Endodermal cell (in vitro differentiated cells): ENCODE data around the gene PSEN2. TPM values are rescaled to one million over a fixed set of nuclear protein-coding genes. Genes with fewer than 3 reads are reported as not detected.

ENCODE experiments used
- DNase-seq: peaks from one replicate; pipeline ENCODE4 v3.0.0-alpha.2; 2017
- H3K27ac ChIP-seq: 2 replicates; pipeline ENCODE4 v1.5.1; 2013; ENCODE audit warnings: mild to moderate bottlenecking, low read depth, low read length, moderate library complexity
- H3K27me3 ChIP-seq: 2 replicates; pipeline ENCODE4 v1.6.1; 2013; ENCODE audit warnings: mild to moderate bottlenecking, low read length, moderate library complexity; ENCODE audit not compliant: insufficient read depth, control insufficient read depth, poor library complexity, severe bottlenecking
- H3K36me3 ChIP-seq: 2 replicates; pipeline ENCODE4 v1.7.0; 2013; ENCODE audit warnings: mild to moderate bottlenecking, low read length, moderate library complexity; ENCODE audit not compliant: control insufficient read depth, insufficient read depth
- H3K4me1 ChIP-seq: one replicate; pipeline ENCODE4 v1.7.0; 2013; ENCODE audit warnings: low read length; ENCODE audit not compliant: control insufficient read depth, insufficient read depth
- H3K4me3 ChIP-seq: 2 replicates; pipeline ENCODE4 v1.5.1; 2013; ENCODE audit warnings: mild to moderate bottlenecking, low read length, moderate library complexity
- H3K9ac ChIP-seq: 2 replicates; pipeline ENCODE4 v1.6.1; 2013; ENCODE audit warnings: mild to moderate bottlenecking, low read length, moderate library complexity; ENCODE audit not compliant: poor library complexity, severe bottlenecking; ENCODE audit errors: extremely low read depth
- H3K9me3 ChIP-seq: 2 replicates; pipeline ENCODE4 v1.6.1; 2013; ENCODE audit warnings: mild to moderate bottlenecking, low read length, moderate library complexity; ENCODE audit not compliant: control insufficient read depth
- H3K27ac Mint-ChIP-seq: 2 replicates; pipeline ENCODE4 v1.8.0; 2020; ENCODE audit warnings: mixed read lengths
- H3K27me3 Mint-ChIP-seq: 2 replicates; pipeline ENCODE4 v1.8.0; 2021; ENCODE audit warnings: mild to moderate bottlenecking, mixed read lengths; ENCODE audit not compliant: insufficient read depth
- H3K36me3 Mint-ChIP-seq: 2 replicates; pipeline ENCODE4 v1.8.0; 2020; ENCODE audit warnings: low read depth, mixed read lengths
- H3K4me1 Mint-ChIP-seq: 2 replicates; pipeline ENCODE4 v1.8.0; 2020; ENCODE audit warnings: mixed read lengths
- H3K4me3 Mint-ChIP-seq: 2 replicates; pipeline ENCODE4 v1.8.0; 2020; ENCODE audit warnings: mild to moderate bottlenecking, moderate library complexity, mixed read lengths
- H3K9me3 Mint-ChIP-seq: 2 replicates; pipeline ENCODE4 v1.8.0; 2020; ENCODE audit warnings: mild to moderate bottlenecking, mixed read lengths
- CTCF ChIP-seq: fragments of 200-600 bp; sonication (generic); conservative IDR thresholded peaks from 2 replicates; pipeline ENCODE4 v1.5.0; 2021; ENCODE audit warnings: antibody characterized with exemption, mild to moderate bottlenecking
- WGBS, 2 experiments: methylation state at CpG; one replicate each; pipeline versions ENCODE4 v1.1.5 to v1.1.7; 2013; ENCODE audit warnings: missing lambda C conversion rate in 2 of 2, mixed read lengths in 1 of 2; ENCODE audit not compliant: insufficient coverage in 1 of 2, insufficient read length in 1 of 2; 5-methylcytosine and 5-hydroxymethylcytosine counted together
- total RNA-seq, 2 donors: library from RNA; stranded (reverse); fragmentation: NEBNext Ultra II Directional in 1 of 2; extraction: Animal tissue kit (Norgen Biotek cat#: 25700) in 1 of 2; gene quantifications; 2 replicates in 1 of 2; 3 replicates in 1 of 2; pipeline ENCODE4 v1.2.1, GENCODE V29; 2021

The PSEN2 gene
- total RNA-seq, 2 donors from 2014 or later = 21.5 to 25.2 TPM

GRCh38 chr1:226919587-226919986 is 49.2 kb downstream of the PSEN2 start:
- H3K4me1 Mint-ChIP-seq = no peaks in the 10 kb centered on the region
- H3K27me3 Mint-ChIP-seq = no peaks in the 10 kb centered on the region
- 87 to 92% methylated on average over 3 of the region's 5 CpGs for WGBS, 2 experiments

GRCh38 chr1:226919995-226920394 is 49.6 kb downstream of the PSEN2 start:
- H3K4me3 Mint-ChIP-seq = no peak overlapping the region
- no peak overlapping the region for H3K27ac ChIP-seq
- no peak overlapping the region for H3K4me3 ChIP-seq
- H3K9me3 ChIP-seq = no peaks in the 10 kb centered on the region
- no peaks in the 10 kb centered on the region for H3K4me1 ChIP-seq
- no peaks in the 10 kb centered on the region for H3K36me3 ChIP-seq
- H3K27me3 ChIP-seq = no peaks in the 10 kb centered on the region
- no peaks in the 10 kb centered on the region for H3K36me3 Mint-ChIP-seq
- WGBS, 2 experiments = 87 to 100% methylated on average over 1 of the region's 1 CpG
- H3K9ac ChIP-seq = no peak overlapping the region
- no peaks in the 10 kb centered on the region for H3K9me3 Mint-ChIP-seq
- TF ChIP-seq CTCF = no peak
- H3K27me3 Mint-ChIP-seq = no peaks in the 10 kb centered on the region
- H3K27ac Mint-ChIP-seq = no peak overlapping the region
- H3K4me1 Mint-ChIP-seq = no peaks in the 10 kb centered on the region
- DNase-seq = no peak

More at GRCh38 chr1:226919587-226919986, 49.2 kb downstream of the PSEN2 start:
- H3K27ac ChIP-seq = no peak overlapping the region
- no peak overlapping the region for H3K9ac ChIP-seq
- H3K27ac Mint-ChIP-seq = no peak overlapping the region
- H3K27me3 ChIP-seq = no peaks in the 10 kb centered on the region
- no peaks in the 10 kb centered on the region for H3K4me1 ChIP-seq
- no peak for DNase-seq
- TF ChIP-seq CTCF = no peak
- no peaks in the 10 kb centered on the region for H3K36me3 Mint-ChIP-seq
- no peak overlapping the region for H3K4me3 Mint-ChIP-seq
- no peaks in the 10 kb centered on the region for H3K9me3 ChIP-seq
- no peaks in the 10 kb centered on the region for H3K9me3 Mint-ChIP-seq
- H3K4me3 ChIP-seq = no peak overlapping the region
- H3K36me3 ChIP-seq = no peaks in the 10 kb centered on the region

- H3K4me3 Mint-ChIP-seq = no peak overlapping the region
- H3K9ac ChIP-seq = no peak overlapping the region
- no peaks in the 10 kb centered on the region for H3K4me1 ChIP-seq
- H3K4me3 ChIP-seq = no peak overlapping the region
- no peaks in the 10 kb centered on the region for H3K9me3 Mint-ChIP-seq
- H3K27ac ChIP-seq = no peak overlapping the region
- no peak for TF ChIP-seq CTCF
- DNase-seq = no peak
- H3K36me3 ChIP-seq = no peaks in the 10 kb centered on the region
- no peaks in the 10 kb centered on the region for H3K36me3 Mint-ChIP-seq
- H3K27ac Mint-ChIP-seq = no peak overlapping the region
- no peaks in the 10 kb centered on the region for H3K4me1 Mint-ChIP-seq
- no peaks in the 10 kb centered on the region for H3K9me3 ChIP-seq
- H3K27me3 Mint-ChIP-seq = no peaks in the 10 kb centered on the region
- no peaks in the 10 kb centered on the region for H3K27me3 ChIP-seq
- 83 to 89% methylated on average over 1 to 2 of the region's 2 CpGs for WGBS, 2 experiments
These were observed 50.1 kb downstream of the PSEN2 start for GRCh38 chr1:226920446-226920894.
